ENCODE measurements around the gene WIPF3. TPM values are rescaled to one million over a fixed set of nuclear protein-coding genes. Genes with fewer than 3 reads are reported as not detected.
A peak's percentile ranks its signal among the peaks of the same experiment; 100 is the strongest.
"Not testable (repeated sequence)": the region's sequence is repeated elsewhere in the genome, so short reads cannot be mapped to it uniquely, and the experiment has no call there.

Gene WIPF3
- total RNA-seq, 1 donor from 2014 or later, result 4.1 TPM

- DNase-seq (ENCODE audit: low spot score in 2 of 2) (no peak), FAIRE-seq (no peak)
Observed at GRCh38 chr7:29873644-29874294, 67.5 kb downstream of the WIPF3 start.

GRCh38 chr7:29875741-29876140 is 69.4 kb downstream of the WIPF3 start:
- DNase-seq (ENCODE audit: low spot score in 2 of 2) (no peak), FAIRE-seq (no peak)

DNA sequence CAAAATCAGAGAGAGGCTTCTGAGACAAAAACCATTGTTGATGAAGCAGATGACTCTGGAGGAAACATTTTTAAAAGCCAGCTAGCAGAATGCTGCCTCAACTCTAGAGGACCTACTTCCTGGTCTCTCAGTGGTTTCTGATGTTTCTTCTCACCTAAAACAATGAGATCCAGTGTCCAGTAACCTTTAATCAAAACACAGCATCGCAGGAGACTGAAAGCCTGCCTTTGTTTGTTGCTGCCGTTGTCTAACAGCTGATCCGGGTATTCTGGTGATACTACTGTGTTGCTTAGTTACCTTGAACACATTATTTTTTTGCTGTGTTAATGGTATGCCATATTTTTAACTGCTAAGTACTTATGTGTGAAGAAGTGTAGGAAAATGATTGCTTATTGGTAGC is 70.9 kb downstream of the WIPF3 start:
- no peak for DNase-seq (ENCODE audit: low spot score in 2 of 2)
- FAIRE-seq, result no peak

- FAIRE-seq, result peak; percentile 37
- DNase-seq (ENCODE audit: low spot score in 2 of 2), result no peak
Observed at GRCh38 chr7:29878081-29878688, 71.9 kb downstream of the WIPF3 start.

DNA sequence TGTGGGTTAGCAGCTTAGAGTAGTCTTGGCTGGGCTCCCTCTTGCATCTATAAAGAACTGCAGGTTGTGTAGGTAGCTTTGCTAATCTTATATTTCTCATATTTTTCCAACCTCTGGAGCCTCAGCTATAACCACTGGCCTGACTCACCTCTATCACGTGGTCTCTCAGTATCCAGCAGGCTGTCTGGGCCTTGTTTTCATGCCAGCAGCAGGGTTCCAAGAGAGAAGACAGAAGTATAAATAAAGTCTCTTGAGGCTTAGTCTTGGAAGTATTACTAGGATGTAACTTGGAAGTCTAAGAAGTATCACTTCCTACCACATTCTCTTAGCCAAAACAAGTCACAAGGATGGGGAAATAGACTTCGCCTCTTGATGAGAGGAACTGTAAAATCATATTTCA is 73.3 kb downstream of the WIPF3 start:
- FAIRE-seq (no peak), DNase-seq (ENCODE audit: low spot score in 2 of 2) (no peak)

- DNase-seq (ENCODE audit: low spot score in 2 of 2) (no peak), FAIRE-seq (no peak)
Observed at GRCh38 chr7:29881724-29882123, 75.4 kb downstream of the WIPF3 start.

DNA sequence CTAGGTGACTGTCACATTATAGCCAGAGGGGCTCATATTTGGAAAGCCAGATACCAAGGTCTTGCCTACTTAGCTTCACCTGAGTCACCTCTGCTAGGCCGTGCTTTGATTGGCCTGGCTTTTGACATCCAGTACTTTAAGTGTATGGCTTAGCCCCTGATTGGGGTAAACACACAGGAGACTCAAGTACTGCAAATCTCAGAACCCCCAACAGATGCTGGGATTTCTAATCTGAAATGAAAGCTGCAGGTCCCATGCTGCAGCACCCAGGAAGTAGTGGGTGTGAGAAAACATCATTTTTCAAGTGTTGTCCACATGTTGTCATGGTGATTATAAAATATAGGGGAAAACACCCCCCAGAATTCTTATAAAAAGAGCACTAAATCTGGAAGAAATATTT is 76.2 kb downstream of the WIPF3 start:
- FAIRE-seq, result no peak
- DNase-seq (ENCODE audit: low spot score in 2 of 2), result no peak

- no peak for FAIRE-seq
- DNase-seq (ENCODE audit: low spot score in 2 of 2), result peak in 1 of 2 donors; percentile 43
Observed at GRCh38 chr7:29883462-29884398, 77.4 kb downstream of the WIPF3 start.

- DNase-seq (ENCODE audit: low spot score in 2 of 2), result no peak
Observed at GRCh38 chr7:29884399-29885272, 78.3 kb downstream of the WIPF3 start.

GRCh38 chr7:29885626-29886025 is 79.3 kb downstream of the WIPF3 start:
- DNase-seq (ENCODE audit: low spot score in 2 of 2) (no peak), FAIRE-seq (no peak)

More at GRCh38 chr7:29884399-29885272, 78.3 kb downstream of the WIPF3 start:
- no peak for FAIRE-seq

- DNase-seq (ENCODE audit: low spot score in 2 of 2) (no peak), FAIRE-seq (no peak)
Observed at GRCh38 chr7:29886827-29887226, 80.5 kb downstream of the WIPF3 start.

DNA sequence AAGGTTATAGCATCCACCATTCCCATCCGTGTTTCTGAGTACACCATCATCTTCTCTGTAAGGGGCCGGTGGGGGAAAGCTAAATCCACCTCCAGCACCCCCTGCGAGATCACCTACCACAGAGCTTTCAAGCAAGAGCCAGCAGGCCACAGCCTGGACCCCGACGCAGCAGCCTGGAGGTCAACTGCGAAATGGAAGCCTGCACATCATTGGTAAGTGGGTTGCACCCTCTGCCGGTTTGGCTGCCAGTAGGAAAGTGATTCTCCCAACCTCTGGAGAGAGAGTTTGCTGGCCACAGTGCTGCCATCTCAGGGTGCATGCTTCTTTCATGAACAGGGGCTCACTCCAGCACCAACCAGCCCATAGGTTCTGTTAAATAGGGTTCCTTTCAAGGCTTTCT is 81.7 kb downstream of the WIPF3 start:
- FAIRE-seq, result no peak
- DNase-seq (ENCODE audit: low spot score in 2 of 2), result no peak

DNA sequence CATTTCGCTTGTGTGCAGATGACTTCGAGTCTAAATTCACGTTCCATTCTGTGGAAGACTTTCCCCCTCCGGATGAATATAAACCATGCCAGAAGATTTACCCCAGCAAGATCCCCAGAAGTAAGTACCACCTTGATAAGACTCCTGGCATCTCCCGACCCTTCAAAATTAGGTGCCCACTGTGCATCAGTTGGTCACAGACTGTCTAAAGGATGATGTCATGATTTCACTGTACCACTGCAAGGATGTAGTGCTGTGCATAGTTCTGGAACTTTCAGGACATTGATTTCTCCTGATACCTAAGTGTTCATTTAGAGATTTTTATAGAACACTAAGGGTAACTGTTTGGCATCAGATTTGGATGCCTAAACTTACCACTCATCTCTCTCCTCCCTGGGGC is 83.0 kb downstream of the WIPF3 start:
- FAIRE-seq, result no peak
- DNase-seq (ENCODE audit: low spot score in 2 of 2), result no peak

GRCh38 chr7:29890251-29890650 is 83.9 kb downstream of the WIPF3 start:
- FAIRE-seq (no peak), DNase-seq (ENCODE audit: low spot score in 2 of 2) (no peak)

GRCh38 chr7:29890786-29891185 is 84.5 kb downstream of the WIPF3 start:
- DNase-seq (ENCODE audit: low spot score in 2 of 2); FAIRE-seq: not testable (repeated sequence)

GRCh38 chr7:29891766-29892165 is 85.5 kb downstream of the WIPF3 start:
- no peak for DNase-seq (ENCODE audit: low spot score in 2 of 2)
- no peak for FAIRE-seq

DNA sequence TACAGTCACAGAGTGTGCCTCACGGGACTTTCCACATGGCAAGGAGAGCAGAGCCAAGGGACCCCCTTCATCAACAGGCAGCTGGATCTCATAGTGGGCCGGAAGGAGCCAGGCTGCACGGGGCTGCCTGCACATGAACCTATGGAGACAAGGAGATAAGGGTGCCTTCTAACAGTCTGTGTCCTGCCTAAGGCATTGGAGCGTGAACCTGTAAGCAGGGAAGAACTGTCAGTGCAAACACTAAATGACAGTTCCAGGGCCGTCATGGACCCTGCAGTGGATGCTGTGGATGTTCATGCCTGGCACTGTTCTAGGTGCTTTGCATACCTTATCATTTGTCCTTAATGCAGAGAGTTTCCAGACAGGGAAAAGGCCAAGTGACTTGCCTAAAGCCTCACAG is 85.9 kb downstream of the WIPF3 start:
- FAIRE-seq, result no peak
- no peak for DNase-seq (ENCODE audit: low spot score in 2 of 2)

DNA sequence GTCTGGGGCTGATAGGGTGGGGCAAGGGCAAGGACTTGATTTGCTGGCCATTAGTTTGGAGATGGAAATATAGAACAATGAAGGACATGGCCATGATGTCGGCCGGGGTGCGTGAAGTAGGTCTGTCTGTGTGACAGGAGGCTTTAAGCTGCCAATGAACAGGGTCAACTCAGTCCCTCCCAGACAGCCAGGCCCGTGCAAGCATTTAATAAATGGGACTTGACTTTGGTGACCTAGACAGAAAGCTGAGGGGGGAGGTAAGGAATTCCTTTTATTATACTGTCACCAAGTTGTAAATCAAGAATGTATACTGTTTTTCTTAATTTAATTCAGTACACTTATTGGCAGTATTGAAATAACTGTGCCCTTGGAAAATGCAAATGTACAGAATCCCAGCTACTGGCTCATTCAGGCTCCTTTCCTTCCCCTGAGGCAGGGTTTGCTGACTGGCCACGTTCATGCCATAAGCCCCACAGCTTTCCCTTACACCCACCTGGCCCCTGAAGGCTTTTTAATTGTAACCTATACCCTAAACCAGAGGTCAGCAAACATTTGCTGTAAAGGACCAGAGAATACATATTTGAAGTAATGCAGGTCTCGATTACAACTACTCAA is 87.2 kb downstream of the WIPF3 start:
- DNase-seq (ENCODE audit: low spot score in 2 of 2) (no peak), FAIRE-seq (no peak)

GRCh38 chr7:29894256-29894655 is 87.9 kb downstream of the WIPF3 start:
- no peak for DNase-seq (ENCODE audit: low spot score in 2 of 2)
- no peak for FAIRE-seq

GRCh38 chr7:29895559-29895958 is 89.3 kb downstream of the WIPF3 start:
- DNase-seq (ENCODE audit: low spot score in 2 of 2), result no peak
- no peak for FAIRE-seq
